K562 (cell line): ENCODE measurements around the gene CIAO2A. TPM values are rescaled to one million over a fixed set of nuclear protein-coding genes. Genes with fewer than 3 reads are reported as not detected.

Experiments
- ARID1B ChIP-seq: fragments of 450-650 bp; IDR thresholded peaks from 2 replicates; pipeline ENCODE4 v1.6.1; 2016; ENCODE audit warnings: antibody characterized with exemption, mild to moderate bottlenecking, inconsistent platforms
- CBFA2T3 ChIP-seq: fragments of 450-650 bp; IDR thresholded peaks from 2 replicates; pipeline ENCODE4 v1.6.1; 2017
- CXXC5 ChIP-seq: fragments of 250-450 bp; sonication (Bioruptor Pico); IDR thresholded peaks from 2 replicates; pipeline ENCODE4 v1.8.0; 2022; ENCODE audit warnings: inconsistent platforms, mild to moderate bottlenecking, moderate library complexity
- HCFC1 ChIP-seq: IDR thresholded peaks from 2 replicates; pipeline ENCODE4 v1.6.1; 2012; ENCODE audit warnings: low read depth, low read length, improper control_type of control experiment
- HMGN3 ChIP-seq: IDR thresholded peaks from 2 replicates; pipeline ENCODE4 v1.6.1; 2011; ENCODE audit warnings: borderline replicate concordance, low read depth, mild to moderate bottlenecking, mixed read lengths, low read length; ENCODE audit not compliant: insufficient read length; ENCODE audit errors: extremely low read depth
- MEIS2 ChIP-seq: fragments of 450-650 bp; IDR thresholded peaks from 2 replicates; pipeline ENCODE4 v1.6.1; 2014; ENCODE audit warnings: mild to moderate bottlenecking; ENCODE audit not compliant: partially characterized antibody
- MYC ChIP-seq, 2 experiments: fragments of 250-450 bp in 1 of 2; sonication (Bioruptor Pico) in 1 of 2; IDR thresholded peaks; 2 replicates each; pipeline versions ENCODE4 v1.5.1 to v1.6.1; 2012 to 2021; ENCODE audit warnings: low read depth in 2 of 2, borderline replicate concordance in 1 of 2, improper control_type of control experiment in 1 of 2, low read length in 1 of 2, mild to moderate bottlenecking in 1 of 2, moderate library complexity in 1 of 2
- NCOA1 ChIP-seq: fragments of 450-650 bp; IDR thresholded peaks from 2 replicates; pipeline ENCODE4 v1.6.1; 2016; ENCODE audit warnings: low read depth
- PTTG1 ChIP-seq: fragments of 450-650 bp; IDR thresholded peaks from 2 replicates; pipeline ENCODE4 v1.6.1; 2016; ENCODE audit warnings: low read depth, mild to moderate bottlenecking, missing genetic modification characterization, missing compliant biosample characterization
- PYGO2 ChIP-seq: fragments of 450-650 bp; IDR thresholded peaks from 2 replicates; pipeline ENCODE4 v1.6.1; 2016; ENCODE audit warnings: mild to moderate bottlenecking, missing genetic modification characterization, moderate library complexity, missing compliant biosample characterization
- SIRT6 ChIP-seq: IDR thresholded peaks from one replicate; pipeline ENCODE4 v1.6.1; 2012; ENCODE audit warnings: low read depth, mild to moderate bottlenecking, control low read depth, inconsistent platforms, low read length, moderate library complexity
- STAT5A ChIP-seq: IDR thresholded peaks from 2 replicates; pipeline ENCODE4 v1.6.1; 2012; ENCODE audit warnings: low read length, inconsistent platforms, borderline replicate concordance
- TAL1 ChIP-seq: fragments of 450-650 bp; IDR thresholded peaks from 2 replicates; pipeline ENCODE4 v1.6.1; 2016; ENCODE audit warnings: mild to moderate bottlenecking
- TCF3 ChIP-seq: sonication (generic); formaldehyde crosslinking; IDR thresholded peaks from 2 replicates; pipeline ENCODE4 v1.4.0; 2020; ENCODE audit warnings: mild to moderate bottlenecking, missing genetic modification reagents
- TEAD4 ChIP-seq, 2 experiments: sonication (generic) in 1 of 2; formaldehyde crosslinking in 1 of 2; IDR thresholded peaks; 2 replicates each; pipeline versions ENCODE4 v1.6.1 to v1.8.0; 2012 to 2022; ENCODE audit warnings: borderline replicate concordance in 1 of 2, inconsistent platforms in 1 of 2, low read length in 1 of 2, mild to moderate bottlenecking in 1 of 2, missing genetic modification reagents in 1 of 2
- ZBTB12 ChIP-seq: fragments of 250-450 bp; sonication (Bioruptor Pico); IDR thresholded peaks from 2 replicates; pipeline ENCODE4 v1.4.0; 2020
- ZBTB40 ChIP-seq, 2 experiments: fragments of 450-650 bp in 1 of 2; sonication (generic) in 1 of 2; formaldehyde crosslinking in 1 of 2; IDR thresholded peaks; 2 replicates each; pipeline versions ENCODE4 v1.7.1 to v1.9.0; 2016 to 2022; ENCODE audit warnings: inconsistent platforms in 1 of 2, mild to moderate bottlenecking in 1 of 2, missing genetic modification reagents in 1 of 2
- ZNF311 ChIP-seq: fragments of 250-450 bp; sonication (Bioruptor Pico); IDR thresholded peaks from 2 replicates; pipeline ENCODE4 v1.4.0; 2020; ENCODE audit warnings: mild to moderate bottlenecking, moderate library complexity
- polyA plus RNA-seq, 8 experiments: library from polyadenylated mRNA; depleted of rRNA in 4 of 8; stranded (reverse) in 5 of 8; unstranded in 3 of 8; fragments of >200 nt; fragmentation: Nextera tagmentation in 2 of 8; fragmentation: Illumina TruSeq in 1 of 8; extraction: Ambion mirVana in 2 of 8; extraction: Trizol in 1 of 8; gene quantifications; 2 replicates each; pipeline versions ENCODE4 v1.2.1 to v1.2.3, GENCODE V29; 2011 to 2014; ENCODE audit warnings: inconsistent platforms in 1 of 8, missing spikeins in 1 of 8
- total RNA-seq, 7 experiments: library from RNA; depleted of rRNA in 6 of 7; stranded (reverse); fragments of >200 nt in 6 of 7; fragmentation: Illumina TruSeq in 2 of 7; extraction: Trizol in 2 of 7; gene quantifications; 2 replicates each; pipeline versions ENCODE4 v1.2.1 to v1.2.3, GENCODE V29; 2011 to 2021; ENCODE audit warnings: low replicate concordance in 1 of 7

The CIAO2A gene
- total and polyA plus RNA-seq, 9 of the 15 experiments (the other 6 are each of a cell fraction or from before 2014, with no cell fraction given): 161 to 429 (median 313) TPM

GRCh38 chr15:64143276-64143675 lies 49.6 kb upstream of the CIAO2A start (continued):
- no peak for TF ChIP-seq ZBTB40 (IDR thresholded peaks at IDR 0.05)
- no peak for TF ChIP-seq ZBTB40 (CRISPR knock-in tag; IDR thresholded peaks at IDR 0.05)
- no peak for TF ChIP-seq NCOA1
- peak; percentile 53; the same call in 1 of the 2 replicates for TF ChIP-seq ARID1B
- TF ChIP-seq CXXC5 (CRISPR knock-in tag): peak; percentile 31; the same call in 1 of the 2 replicates
- TF ChIP-seq ZNF311 (CRISPR knock-in tag): no peak
- TF ChIP-seq ZBTB12 (CRISPR knock-in tag): no peak
- peak; percentile 42; the same call in 1 of the 2 replicates for TF ChIP-seq TAL1
- TF ChIP-seq CBFA2T3: peak; percentile 83
- TF ChIP-seq STAT5A: 0 out of 2 replicates have a peak, but pooled peaks have one; percentile 9
- TF ChIP-seq MEIS2: peak; percentile 68
- TF ChIP-seq PTTG1 (tag): no peak
- no peak for TF ChIP-seq PYGO2 (tag)
- peak; percentile 48; the same call in 1 of the 2 replicates for TF ChIP-seq TCF3 (CRISPR knock-in tag)
- no peak for TF ChIP-seq MYC (IDR thresholded peaks at IDR 0.05; ENCODE audit: low read depth, low read length)
- no peak for TF ChIP-seq MYC (CRISPR knock-in tag; IDR thresholded peaks at IDR 0.05; ENCODE audit: borderline replicate concordance, low read depth)
- TF ChIP-seq TEAD4 (IDR thresholded peaks at IDR 0.05; ENCODE audit: low read length): peak; percentile 61
- TF ChIP-seq TEAD4 (CRISPR knock-in tag; IDR thresholded peaks at IDR 0.05; ENCODE audit: borderline replicate concordance): no peak
- TF ChIP-seq HMGN3: no peak
- TF ChIP-seq HCFC1: no peak
- TF ChIP-seq SIRT6: no peak
